OCI-LY1 (cell line): ENCODE measurements around the gene PTGES.

Experiments used
- H2AFZ ChIP-seq: fragments of 200-600 bp; sonication (generic), shearing (Covaris generic); 2 replicates; pipeline ENCODE4 v1.6.0; 2014; ENCODE audit warnings: antibody characterized with exemption, mild to moderate bottlenecking, low read length
- H3F3A ChIP-seq: fragments of 200-600 bp; sonication (generic), shearing (Covaris generic); 2 replicates; pipeline ENCODE4 v1.6.0; 2014; ENCODE audit warnings: mild to moderate bottlenecking, antibody characterized with exemption, low read length, moderate library complexity; ENCODE audit not compliant: insufficient read depth
- H3K27ac ChIP-seq: fragments of 200-600 bp; sonication (generic); 2 replicates; pipeline ENCODE4 v1.5.1; 2014; ENCODE audit warnings: low read length, mixed run types, mild to moderate bottlenecking, low read depth; ENCODE audit not compliant: poor library complexity, severe bottlenecking
- H3K27me3 ChIP-seq: fragments of 200-600 bp; sonication (generic); 2 replicates; pipeline ENCODE4 v1.6.0; 2014; ENCODE audit warnings: antibody characterized with exemption, mild to moderate bottlenecking, low read length, moderate library complexity; ENCODE audit not compliant: insufficient read depth
- H3K36me3 ChIP-seq: fragments of 200-600 bp; sonication (generic); 2 replicates; pipeline ENCODE4 v1.6.1; 2014; ENCODE audit warnings: mild to moderate bottlenecking, antibody characterized with exemption, low read length, moderate library complexity, mixed read lengths; ENCODE audit not compliant: insufficient read depth
- H3K4me1 ChIP-seq: fragments of 200-600 bp; sonication (generic); 2 replicates; pipeline ENCODE4 v1.5.1; 2014; ENCODE audit warnings: mild to moderate bottlenecking, low read length, moderate library complexity; ENCODE audit not compliant: insufficient read depth, severe bottlenecking
- H3K4me2 ChIP-seq: fragments of 200-600 bp; sonication (generic), shearing (Covaris generic); 2 replicates; pipeline ENCODE4 v1.6.1; 2014; ENCODE audit warnings: low read length
- H3K4me3 ChIP-seq: fragments of 200-600 bp; sonication (generic); 2 replicates; pipeline ENCODE4 v1.5.1; 2014; ENCODE audit warnings: low read length, low read depth, mild to moderate bottlenecking, mixed read lengths; ENCODE audit not compliant: poor library complexity, severe bottlenecking
- H3K79me2 ChIP-seq: fragments of 200-600 bp; shearing (Covaris generic); 2 replicates; pipeline ENCODE4 v1.6.1; 2016; ENCODE audit warnings: mixed run types, low read length, mixed read lengths; ENCODE audit not compliant: insufficient read depth
- H3K9ac ChIP-seq: fragments of 200-600 bp; sonication (generic), shearing (Covaris generic); 2 replicates; pipeline ENCODE4 v1.6.1; 2014; ENCODE audit warnings: mild to moderate bottlenecking, low read length, mixed read lengths
- H3K9me2 ChIP-seq: fragments of 200-600 bp; sonication (generic), shearing (Covaris generic); 2 replicates; pipeline ENCODE4 v1.6.1; 2014; ENCODE audit warnings: low read depth, mild to moderate bottlenecking, low read length, mixed read lengths
- H3K9me3 ChIP-seq: fragments of 200-600 bp; shearing (Covaris generic); 2 replicates; pipeline ENCODE4 v1.6.1; 2014; ENCODE audit warnings: low read length, mixed read lengths
- H4K20me1 ChIP-seq: fragments of 200-600 bp; sonication (generic), shearing (Covaris generic); 2 replicates; pipeline ENCODE4 v1.6.0; 2016; ENCODE audit warnings: mild to moderate bottlenecking, low read length; ENCODE audit not compliant: insufficient read depth
- CTCF ChIP-seq: fragments of 200-600 bp; sonication (generic), shearing (Covaris generic); IDR thresholded peaks from 2 replicates; pipeline ENCODE4 v1.5.1; 2017; ENCODE audit warnings: mild to moderate bottlenecking, antibody characterized with exemption, low read length, moderate library complexity, mixed read lengths
- EZH2 ChIP-seq: fragments of 200-600 bp; sonication (generic), shearing (Covaris generic); IDR thresholded peaks from 2 replicates; pipeline ENCODE4 v1.8.0; 2017; ENCODE audit warnings: borderline replicate concordance, mixed run types, mild to moderate bottlenecking, antibody characterized with exemption, low read length, moderate library complexity, mixed read lengths

PTGES gene

GRCh38 chr9:129755151-129755550 is 2.3 kb upstream of the PTGES start:
- H3K4me3 ChIP-seq = no peak overlapping the region
- TF ChIP-seq CTCF (no peak), EZH2 (no peak)
- peaks cover 10% of the 10 kb centered on the region; the same call in 1 of the 2 replicates for H3K27me3 ChIP-seq
- H3F3A ChIP-seq = no peaks in the 10 kb centered on the region
- H3K27ac ChIP-seq = no peak overlapping the region
- no peaks in the 10 kb centered on the region for H3K9me2 ChIP-seq
- no peaks in the 10 kb centered on the region for H3K79me2 ChIP-seq
- H3K9me3 ChIP-seq = no peaks in the 10 kb centered on the region
- H3K4me2 ChIP-seq = no peak overlapping the region
- H3K4me1 ChIP-seq = no peaks in the 10 kb centered on the region
- H3K36me3 ChIP-seq = no peaks in the 10 kb centered on the region
- no peak overlapping the region for H2AFZ ChIP-seq
- H3K9ac ChIP-seq = no peak overlapping the region
- no peaks in the 10 kb centered on the region for H4K20me1 ChIP-seq

- TF ChIP-seq CTCF (no peak), EZH2 (no peak)
- Histone ChIP-seq H3K4me3 (no peak overlapping the region), H3K79me2 (no peaks in the 10 kb centered on the region), H3K9me2 (no peaks in the 10 kb centered on the region), H3K9me3 (no peaks in the 10 kb centered on the region), H2AFZ (no peak overlapping the region), H3K4me1 (no peaks in the 10 kb centered on the region), H3K27ac (no peak overlapping the region), H3K9ac (no peak overlapping the region), H3K4me2 (no peak overlapping the region), H4K20me1 (no peaks in the 10 kb centered on the region), H3K36me3 (no peaks in the 10 kb centered on the region), H3K27me3 (peaks cover 10% of the 10 kb centered on the region; the same call in 1 of the 2 replicates), H3F3A (no peaks in the 10 kb centered on the region)
These were observed 721 bp downstream of the PTGES start for GRCh38 chr9:129751841-129752801.

- H3K79me2 ChIP-seq = no peaks in the 10 kb centered on the region
- H3K36me3 ChIP-seq = no peaks in the 10 kb centered on the region
- no peaks in the 10 kb centered on the region for H3F3A ChIP-seq
- H3K27ac ChIP-seq = no peak overlapping the region
- H3K4me2 ChIP-seq = no peak overlapping the region
- TF ChIP-seq CTCF (no peak), EZH2 (no peak)
- H2AFZ ChIP-seq = no peak overlapping the region
- H3K4me3 ChIP-seq = no peak overlapping the region
- peaks cover 5% of the 10 kb centered on the region; the same call in 1 of the 2 replicates for H3K27me3 ChIP-seq
- no peaks in the 10 kb centered on the region for H4K20me1 ChIP-seq
- H3K9me2 ChIP-seq = no peaks in the 10 kb centered on the region
- no peaks in the 10 kb centered on the region for H3K9me3 ChIP-seq
- H3K4me1 ChIP-seq = no peaks in the 10 kb centered on the region
- H3K9ac ChIP-seq = no peak overlapping the region
These were observed 2.7 kb downstream of the PTGES start for GRCh38 chr9:129750013-129750638.
